Activated CD4-positive, alpha-beta memory T cell treated with anti-CD3 and anti-CD28 coated beads, Interleukin-2, amount 10 ng/mL, durations not matched to agents 7 days and 5 days (primary cell): ENCODE results near the gene PTPN5. TPM values are rescaled to one million over a fixed set of nuclear protein-coding genes. Genes with fewer than 3 reads are reported as not detected.
A peak's percentile ranks its signal among the peaks of the same experiment; 100 is the strongest.

Experiments used
- CTCF ChIA-PET: fragments of 350-600 bp; sonication (Branson Sonifier 250); formaldehyde crosslinking; loops from one replicate; lab custom pipeline; 2021; ENCODE audit warnings: antibody characterized with exemption, inconsistent platforms; lab: Charles Lee
- POLR2A ChIA-PET: fragments of 350-600 bp; sonication (Branson Sonifier 250); formaldehyde crosslinking; loops from one replicate; lab custom pipeline; 2021; ENCODE audit warnings: antibody characterized with exemption; lab: Charles Lee
- DNase-seq: peaks from one replicate; pipeline ENCODE4 v3.0.0-alpha.2; 2020
- H3K27ac Mint-ChIP-seq: one replicate; pipeline ENCODE4 v1.8.0; 2021; ENCODE audit warnings: mild to moderate bottlenecking, mixed read lengths
- H3K27me3 Mint-ChIP-seq: one replicate; pipeline ENCODE4 v1.8.0; 2021; ENCODE audit warnings: mixed read lengths
- H3K36me3 Mint-ChIP-seq: one replicate; pipeline ENCODE4 v1.8.0; 2021; ENCODE audit warnings: low read depth, mixed read lengths
- H3K4me1 Mint-ChIP-seq: one replicate; pipeline ENCODE4 v1.8.0; 2021; ENCODE audit warnings: mixed read lengths
- H3K4me3 Mint-ChIP-seq: one replicate; pipeline ENCODE4 v1.8.0; 2021; ENCODE audit warnings: mild to moderate bottlenecking, mixed read lengths
- H3K9me3 Mint-ChIP-seq: one replicate; pipeline ENCODE4 v1.8.0; 2021; ENCODE audit warnings: mixed read lengths
- total RNA-seq, 2 experiments: library from RNA; stranded (reverse); gene quantifications; one replicate each; pipeline ENCODE4 v1.2.3, GENCODE V29; 2021

Gene PTPN5
- total RNA-seq, 2 experiments from 2014 or later, result not detected

- Mint-ChIP-seq H3K4me1 (peaks cover 5% of the 10 kb centered on the region), H3K9me3 (no peaks in the 10 kb centered on the region), H3K36me3 (no peaks in the 10 kb centered on the region), H3K27me3 (peaks cover 2% of the 10 kb centered on the region), H3K27ac (no peak overlapping the region), H3K4me3 (no peak overlapping the region)
- no peak for DNase-seq
- CTCF ChIA-PET, result interaction anchor here (0.6 to 4.0 kb wide), 24 partner anchors 9 to 621 kb away, joined by 3 to 45 read pairs (median 3); no protein-coding TSS in a partner anchor
- POLR2A ChIA-PET, result interaction anchor here (0.9 kb wide), 1 partner anchor 9 kb away, joined by 5 read pairs; no protein-coding TSS in a partner anchor
These were observed 60.2 kb downstream of the PTPN5 start for GRCh38 chr11:18731441-18731840.

- Mint-ChIP-seq H3K9me3 (no peaks in the 10 kb centered on the region), H3K27ac (no peak overlapping the region), H3K4me3 (no peak overlapping the region), H3K27me3 (no peaks in the 10 kb centered on the region), H3K36me3 (no peaks in the 10 kb centered on the region), H3K4me1 (peaks cover 5% of the 10 kb centered on the region)
- ChIA-PET CTCF (interaction anchor here (0.5 to 4.0 kb wide), 6 partner anchors 8 to 308 kb away, joined by 3 to 45 read pairs (median 9); no protein-coding TSS in a partner anchor), POLR2A (no interaction called here)
- no peak for DNase-seq
These were observed 61.6 kb downstream of the PTPN5 start for GRCh38 chr11:18730020-18730419.

GRCh38 chr11:18729426-18729825, 62.2 kb downstream of the PTPN5 start:
- Mint-ChIP-seq H3K27me3 (no peaks in the 10 kb centered on the region), H3K36me3 (no peaks in the 10 kb centered on the region), H3K4me1 (peaks cover 5% of the 10 kb centered on the region), H3K27ac (no peak overlapping the region), H3K4me3 (no peak overlapping the region), H3K9me3 (no peaks in the 10 kb centered on the region)
- no peak for DNase-seq
- CTCF ChIA-PET, result interaction anchor here (1.0 to 4.0 kb wide), 3 partner anchors 9 to 190 kb away, joined by 3 to 33 read pairs (median 3); no protein-coding TSS in a partner anchor
- POLR2A ChIA-PET, result no interaction called here

- POLR2A ChIA-PET, result interaction anchor here (1.3 kb wide), 1 partner anchor 23 kb away, joined by 4 read pairs; no protein-coding TSS in a partner anchor
- Mint-ChIP-seq H3K4me3 (no peak overlapping the region), H3K27ac (no peak overlapping the region), H3K9me3 (no peaks in the 10 kb centered on the region), H3K36me3 (no peaks in the 10 kb centered on the region), H3K4me1 (peaks cover 5% of the 10 kb centered on the region), H3K27me3 (peaks cover 2% of the 10 kb centered on the region)
- CTCF ChIA-PET, result interaction anchor here (0.6 to 2.0 kb wide), 12 partner anchors 9 to 618 kb away, joined by 3 to 8 read pairs (median 4); no protein-coding TSS in a partner anchor
- DNase-seq, result no peak
These were observed 62.9 kb downstream of the PTPN5 start for GRCh38 chr11:18728658-18729057.

GRCh38 chr11:18727479-18728236, 63.9 kb downstream of the PTPN5 start:
- peaks cover 5% of the 10 kb centered on the region for H3K4me1 Mint-ChIP-seq
- DNase-seq, result peak; percentile 42
- POLR2A ChIA-PET, result interaction anchor here (1.3 kb wide), 1 partner anchor 22 kb away, joined by 4 read pairs; no protein-coding TSS in a partner anchor

GRCh38 chr11:18726040-18726439, 65.6 kb downstream of the PTPN5 start, which contains the start of gene IGSF22:
Gene IGSF22, minus strand, starts transcription at chr11:18726188. Its CDS starts 1,952 bp downstream, at chr11:18724236.
- no peak within 1 kb of the TSS for H3K4me3 Mint-ChIP-seq
- peaks cover 2% of the 10 kb centered on the region for H3K27me3 Mint-ChIP-seq
- CTCF ChIA-PET, result interaction anchor here (0.6 kb wide), 1 partner anchor 24 kb away, joined by 3 read pairs; no protein-coding TSS in a partner anchor
- no peak within 1 kb of the TSS for H3K27ac Mint-ChIP-seq
- H3K36me3 Mint-ChIP-seq, result no peaks in the 10 kb centered on the region
- no peak for DNase-seq
- H3K9me3 Mint-ChIP-seq, result no peaks in the 10 kb centered on the region
- POLR2A ChIA-PET, result no interaction called here
- peaks cover 12% of the 10 kb centered on the region for H3K4me1 Mint-ChIP-seq

More at GRCh38 chr11:18727479-18728236, 63.9 kb downstream of the PTPN5 start:
- CTCF ChIA-PET, result interaction anchor here (0.8 to 2.0 kb wide), 18 partner anchors 10 to 617 kb away, joined by 3 to 8 read pairs (median 4); partner anchors contain the start of genes TMEM86A and TSG101
- H3K4me3 Mint-ChIP-seq, result no peak overlapping the region
- H3K27ac Mint-ChIP-seq, result no peak overlapping the region
- H3K36me3 Mint-ChIP-seq, result no peaks in the 10 kb centered on the region
- H3K27me3 Mint-ChIP-seq, result peaks cover 2% of the 10 kb centered on the region
- H3K9me3 Mint-ChIP-seq, result no peaks in the 10 kb centered on the region

GRCh38 chr11:18723991-18724390, 67.6 kb downstream of the PTPN5 start:
- no peak overlapping the region for H3K27ac Mint-ChIP-seq
- CTCF ChIA-PET, result interaction anchor here (0.9 to 4.4 kb wide), 5 partner anchors 7 to 183 kb away, joined by 3 to 45 read pairs (median 9); no protein-coding TSS in a partner anchor
- DNase-seq, result no peak
- POLR2A ChIA-PET, result interaction anchor here (1.0 to 1.1 kb wide), 2 partner anchors 21 to 90 kb away, joined by 3 to 4 read pairs; partner anchors contain the start of gene SPTY2D1
- peaks cover 7% of the 10 kb centered on the region for H3K27me3 Mint-ChIP-seq
- H3K36me3 Mint-ChIP-seq, result no peaks in the 10 kb centered on the region
- H3K9me3 Mint-ChIP-seq, result no peaks in the 10 kb centered on the region
- no peak overlapping the region for H3K4me3 Mint-ChIP-seq
- peaks cover 12% of the 10 kb centered on the region for H3K4me1 Mint-ChIP-seq

- Mint-ChIP-seq H3K4me3 (peak overlapping the region; percentile 80), H3K9me3 (no peaks in the 10 kb centered on the region), H3K27ac (no peak overlapping the region), H3K36me3 (no peaks in the 10 kb centered on the region), H3K4me1 (peaks cover 12% of the 10 kb centered on the region), H3K27me3 (peaks cover 11% of the 10 kb centered on the region)
- POLR2A ChIA-PET, result interaction anchor here (0.7 to 3.0 kb wide), 7 partner anchors 9 to 196 kb away, joined by 4 to 10 read pairs (median 5); partner anchors contain the start of genes SPTY2D1, TMEM86A and TSG101
- no peak for DNase-seq
- CTCF ChIA-PET, result interaction anchor here (0.6 to 4.4 kb wide), 52 partner anchors 9 to 816 kb away, joined by 3 to 45 read pairs (median 6); partner anchors contain the start of genes HPS5, LDHA, SPTY2D1 and TMEM86A
These were observed 69.3 kb downstream of the PTPN5 start for GRCh38 chr11:18722293-18722637.

GRCh38 chr11:18721561-18722292, 69.9 kb downstream of the PTPN5 start:
- peak overlapping the region; percentile 80 for H3K4me3 Mint-ChIP-seq
- ChIA-PET CTCF (interaction anchor here (0.6 to 4.4 kb wide), 55 partner anchors 9 to 815 kb away, joined by 3 to 45 read pairs (median 5); partner anchors contain the start of genes HPS5, LDHA, SPTY2D1 and TMEM86A), POLR2A (interaction anchor here (0.6 to 3.0 kb wide), 8 partner anchors 10 to 195 kb away, joined by 3 to 10 read pairs (median 5); partner anchors contain the start of genes SPTY2D1, TMEM86A and TSG101)
- peak; percentile 54 for DNase-seq
- no peaks in the 10 kb centered on the region for H3K36me3 Mint-ChIP-seq
- H3K27ac Mint-ChIP-seq, result peak overlapping the region; percentile 31
- no peaks in the 10 kb centered on the region for H3K9me3 Mint-ChIP-seq
- peaks cover 12% of the 10 kb centered on the region for H3K4me1 Mint-ChIP-seq
- H3K27me3 Mint-ChIP-seq, result peaks cover 11% of the 10 kb centered on the region

- Mint-ChIP-seq H3K36me3 (no peaks in the 10 kb centered on the region), H3K4me3 (peak overlapping the region; percentile 80), H3K9me3 (no peaks in the 10 kb centered on the region), H3K4me1 (peaks cover 12% of the 10 kb centered on the region), H3K27me3 (peaks cover 14% of the 10 kb centered on the region), H3K27ac (no peak overlapping the region)
- DNase-seq, result peak; percentile 81
- CTCF ChIA-PET, result interaction anchor here (0.7 to 4.4 kb wide), 35 partner anchors 8 to 605 kb away, joined by 3 to 45 read pairs (median 7); partner anchors contain the start of genes LDHA, SPTY2D1, TMEM86A and TSG101
- POLR2A ChIA-PET, result interaction anchor here (0.8 to 3.0 kb wide), 5 partner anchors 23 to 194 kb away, joined by 3 to 10 read pairs (median 6); partner anchors contain the start of genes SPTY2D1, TMEM86A and TSG101
These were observed 70.6 kb downstream of the PTPN5 start for GRCh38 chr11:18720808-18721560.

GRCh38 chr11:18720091-18720807, 71.3 kb downstream of the PTPN5 start:
- no peak for DNase-seq
- peaks cover 12% of the 10 kb centered on the region for H3K4me1 Mint-ChIP-seq
- peak overlapping the region; percentile 80 for H3K4me3 Mint-ChIP-seq
- ChIA-PET POLR2A (interaction anchor here (0.6 to 3.0 kb wide), 4 partner anchors 22 to 139 kb away, joined by 3 to 10 read pairs (median 4); partner anchors contain the start of genes SPTY2D1 and TMEM86A), CTCF (interaction anchor here (0.9 to 4.4 kb wide), 5 partner anchors 7 to 605 kb away, joined by 3 to 45 read pairs (median 10); no protein-coding TSS in a partner anchor)
- no peaks in the 10 kb centered on the region for H3K9me3 Mint-ChIP-seq
- no peak overlapping the region for H3K27ac Mint-ChIP-seq
- no peaks in the 10 kb centered on the region for H3K36me3 Mint-ChIP-seq
- peaks cover 14% of the 10 kb centered on the region for H3K27me3 Mint-ChIP-seq
